Measurements from ENCODE around the gene CAMSAP2. TPM values are rescaled to one million over a fixed set of nuclear protein-coding genes. Genes with fewer than 3 reads are reported as not detected.

The CAMSAP2 gene
- total RNA-seq (10 to 100 TPM in 1 of 6 donors, 1 to 10 TPM in 5; 3.5 to 10.3 (median 5.0) TPM), polyA plus RNA-seq (1 to 10 TPM; 2.7 to 4.7 TPM)

DNA sequence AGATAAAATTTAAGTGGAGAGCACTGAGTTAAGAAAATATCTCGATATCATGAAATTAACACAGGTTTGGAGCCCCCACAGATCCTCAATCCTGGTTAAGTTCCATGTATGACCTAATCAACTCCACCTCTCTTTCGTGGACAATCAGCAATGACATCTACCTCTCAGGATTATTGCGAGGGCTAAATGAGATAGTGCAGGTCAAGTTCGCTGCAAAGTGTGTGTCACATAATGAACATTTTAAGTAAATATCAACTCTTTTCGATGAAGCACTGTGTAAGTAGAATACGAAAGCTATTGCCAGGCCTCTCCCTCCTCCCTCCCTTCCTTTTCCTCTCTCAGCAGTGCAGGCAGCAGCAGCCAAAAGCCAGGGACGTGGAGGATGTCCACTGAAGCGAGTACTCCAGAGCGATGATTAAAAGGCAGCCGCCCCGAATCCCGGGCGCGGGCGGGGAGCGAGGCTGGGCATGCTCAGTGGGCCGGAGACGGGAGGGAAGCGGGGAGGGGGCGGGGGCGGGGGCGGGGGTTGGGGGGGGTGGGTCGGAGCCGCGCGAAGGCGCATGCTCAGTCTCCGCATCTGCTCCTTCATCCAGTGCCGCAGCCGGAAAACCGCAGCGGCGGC is at the start of gene CAMSAP2:
CAMSAP2 (plus strand) TSS at position 567 of the 622 bp plus-strand sequence. CDS start 935 bp downstream, outside the sequence.
- no peak for FAIRE-seq
- Histone ChIP-seq H3K27ac (peak within 1 kb of the TSS; percentile 96 to 98 (median 96)), H3K36me3 (no peaks in the 10 kb centered on the region), H3K27me3 (no peaks in the 10 kb centered on the region), H3K4me3 (peak within 1 kb of the TSS; percentile 71 to 87 (median 80)), H3K4me1 (peaks cover 0 to 32% (median 10%) of the 10 kb centered on the region in 3 donors), H3K9me3 (no peaks in the 10 kb centered on the region)
- peak; percentile 89 to 95 (median 90) for ATAC-seq
- TF ChIP-seq, protein P1, sequence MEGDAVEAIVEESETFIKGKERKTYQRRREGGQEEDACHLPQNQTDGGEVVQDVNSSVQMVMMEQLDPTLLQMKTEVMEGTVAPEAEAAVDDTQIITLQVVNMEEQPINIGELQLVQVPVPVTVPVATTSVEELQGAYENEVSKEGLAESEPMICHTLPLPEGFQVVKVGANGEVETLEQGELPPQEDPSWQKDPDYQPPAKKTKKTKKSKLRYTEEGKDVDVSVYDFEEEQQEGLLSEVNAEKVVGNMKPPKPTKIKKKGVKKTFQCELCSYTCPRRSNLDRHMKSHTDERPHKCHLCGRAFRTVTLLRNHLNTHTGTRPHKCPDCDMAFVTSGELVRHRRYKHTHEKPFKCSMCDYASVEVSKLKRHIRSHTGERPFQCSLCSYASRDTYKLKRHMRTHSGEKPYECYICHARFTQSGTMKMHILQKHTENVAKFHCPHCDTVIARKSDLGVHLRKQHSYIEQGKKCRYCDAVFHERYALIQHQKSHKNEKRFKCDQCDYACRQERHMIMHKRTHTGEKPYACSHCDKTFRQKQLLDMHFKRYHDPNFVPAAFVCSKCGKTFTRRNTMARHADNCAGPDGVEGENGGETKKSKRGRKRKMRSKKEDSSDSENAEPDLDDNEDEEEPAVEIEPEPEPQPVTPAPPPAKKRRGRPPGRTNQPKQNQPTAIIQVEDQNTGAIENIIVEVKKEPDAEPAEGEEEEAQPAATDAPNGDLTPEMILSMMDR (IDR thresholded peaks at IDR 0.05): no peak
- intact Hi-C loops (cut with DNase I): no loop called here
- DNase-seq: peak; percentile 74 to 90 (median 84)
- 1% methylated on average over 23 to 31 of the region's 33 CpGs for WGBS, 2 donors

DNA sequence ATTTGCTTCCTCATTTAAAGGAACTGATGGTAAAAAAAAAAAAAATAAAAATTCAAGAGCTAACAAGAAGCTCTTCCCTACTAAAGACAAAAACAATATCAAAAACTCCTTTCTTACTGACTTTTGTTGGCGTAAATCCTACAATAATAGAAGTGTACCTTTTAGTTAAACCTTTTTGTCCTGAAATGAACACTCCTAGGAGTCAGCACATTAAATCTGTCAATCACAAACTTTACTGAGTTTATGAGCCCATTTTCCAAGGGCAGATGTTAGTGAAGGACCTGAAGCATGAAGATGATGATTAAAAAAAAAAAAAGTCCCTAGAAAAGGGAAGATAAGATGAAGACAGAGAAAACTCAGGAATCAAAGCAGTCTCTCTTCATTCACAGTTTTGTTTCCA is 46.4 kb upstream of the CAMSAP2 start:
- FAIRE-seq (no peak), ATAC-seq (no peak), DNase-seq (no peak)
- Histone ChIP-seq H3K4me3 (no peak overlapping the region), H3K9me3 (no peaks in the 10 kb centered on the region), H3K27ac (no peak overlapping the region), H3K4me1 (no peaks in the 10 kb centered on the region), H3K36me3 (no peaks in the 10 kb centered on the region), H3K27me3 (no peaks in the 10 kb centered on the region)
- intact Hi-C loops (cut with DNase I): no loop called here
- TF ChIP-seq, protein P1 (IDR thresholded peaks at IDR 0.05): no peak
- WGBS, 2 donors: 81 to 91% methylated on average over 1 of the region's 1 CpG

- H3K27me3 ChIP-seq: no peaks in the 10 kb centered on the region
- no peaks in the 10 kb centered on the region for H3K9me3 ChIP-seq
- DNase-seq (no peak), ATAC-seq (no peak), FAIRE-seq (no peak)
- intact Hi-C loops (cut with DNase I): no loop called here
- no peak overlapping the region for H3K4me3 ChIP-seq
- TF ChIP-seq, protein P1 (IDR thresholded peaks at IDR 0.05): no peak
- no peak overlapping the region for H3K27ac ChIP-seq
- no peaks in the 10 kb centered on the region for H3K36me3 ChIP-seq
- H3K4me1 ChIP-seq: no peaks in the 10 kb centered on the region
Observed at GRCh38 chr1:200693327-200693726, 45.4 kb upstream of the CAMSAP2 start.

- intact Hi-C loops (cut with DNase I): no loop called here
- TF ChIP-seq, protein P1 (IDR thresholded peaks at IDR 0.05): no peak
- Histone ChIP-seq H3K9me3 (no peaks in the 10 kb centered on the region), H3K36me3 (no peaks in the 10 kb centered on the region), H3K27me3 (no peaks in the 10 kb centered on the region), H3K4me3 (no peak overlapping the region), H3K4me1 (no peaks in the 10 kb centered on the region), H3K27ac (no peak overlapping the region)
- DNase-seq: no peak
- no peak for ATAC-seq
- FAIRE-seq: no peak
- 53 to 58% methylated on average over 3 of the region's 3 CpGs for WGBS, 2 donors
Observed at GRCh38 chr1:200694738-200695137, 44.0 kb upstream of the CAMSAP2 start.

DNA sequence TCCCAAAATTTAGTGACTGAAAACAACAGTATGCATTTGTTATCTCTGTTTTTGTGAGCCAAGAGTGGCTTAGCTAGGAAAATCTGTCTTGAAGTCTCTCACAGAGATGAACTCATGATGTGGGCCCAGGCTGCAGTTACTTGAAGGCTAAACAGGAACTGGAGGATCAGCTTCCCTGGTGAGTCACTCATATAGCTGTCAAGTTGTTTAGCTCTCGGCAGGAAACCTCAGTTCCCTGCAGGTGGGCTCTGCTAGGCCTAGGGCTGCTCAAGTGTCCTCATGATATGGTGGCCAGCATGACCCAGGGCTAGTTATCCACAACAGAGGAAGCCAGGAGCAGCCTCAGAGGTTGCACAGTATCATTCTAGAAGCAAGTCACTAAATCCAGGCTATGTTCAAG is 38.8 kb upstream of the CAMSAP2 start:
- Histone ChIP-seq H3K27ac (no peak overlapping the region), H3K4me1 (no peaks in the 10 kb centered on the region), H3K27me3 (no peaks in the 10 kb centered on the region), H3K9me3 (no peaks in the 10 kb centered on the region), H3K36me3 (no peaks in the 10 kb centered on the region), H3K4me3 (no peak overlapping the region)
- FAIRE-seq: no peak
- ATAC-seq: no peak
- DNase-seq: no peak
- 77 to 81% methylated on average over 1 of the region's 1 CpG for WGBS, 2 donors
- TF ChIP-seq, protein P1 (IDR thresholded peaks at IDR 0.05): no peak
- intact Hi-C loops (cut with DNase I): no loop called here

Measured in pancreas (tissue), 10 donors.